ENCODE results near the gene GLP1R.

GLP1R gene

DNA sequence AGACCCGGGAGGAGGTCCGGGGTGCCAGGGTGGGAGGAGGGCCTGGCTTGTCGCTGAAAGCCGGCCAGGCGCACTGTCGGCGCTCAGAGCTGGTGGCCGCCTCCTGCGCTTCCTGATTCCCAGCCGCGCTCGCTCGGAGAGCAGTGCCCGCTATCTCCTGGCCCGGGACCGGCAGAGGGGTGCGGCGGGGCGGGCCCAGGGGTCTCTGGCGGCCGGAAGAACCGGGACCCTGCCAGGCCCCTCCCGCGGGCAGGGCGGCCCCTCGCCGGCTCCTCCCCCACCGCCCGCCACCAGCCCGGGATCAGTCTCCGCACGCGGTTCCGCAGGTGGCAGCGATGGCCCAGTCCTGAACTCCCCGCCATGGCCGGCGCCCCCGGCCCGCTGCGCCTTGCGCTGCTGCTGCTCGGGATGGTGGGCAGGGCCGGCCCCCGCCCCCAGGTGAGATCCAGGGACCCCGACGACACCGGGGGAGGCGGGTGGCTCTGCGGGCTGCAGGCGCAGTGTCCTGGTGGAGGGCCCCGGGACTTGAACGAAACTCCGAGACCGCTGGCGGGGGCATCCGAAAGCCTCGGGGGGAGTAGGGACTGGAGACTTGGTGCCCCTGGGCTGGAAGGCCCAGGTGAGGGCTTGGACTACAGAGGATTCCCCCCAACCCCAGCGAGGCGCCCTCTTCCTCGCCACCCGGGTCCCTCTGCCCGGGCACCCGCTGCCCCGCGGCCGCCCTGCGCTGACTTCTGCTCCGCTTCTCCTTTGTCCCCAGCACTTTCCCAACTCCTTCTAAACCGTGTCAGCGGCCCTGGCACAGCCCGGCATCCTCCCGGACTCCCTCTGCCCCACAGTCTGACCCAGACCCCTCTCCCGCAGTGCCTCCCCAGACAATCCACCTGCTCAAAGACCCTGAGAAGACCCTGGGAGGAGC is at the start of gene GLP1R:
GLP1R (plus strand) TSS at position 301 of the 919 bp plus-strand sequence; CDS start at position 361, 60 bp downstream.
- no peak for DNase-seq (ENCODE audit: low read depth in 2 of 2)

DNA sequence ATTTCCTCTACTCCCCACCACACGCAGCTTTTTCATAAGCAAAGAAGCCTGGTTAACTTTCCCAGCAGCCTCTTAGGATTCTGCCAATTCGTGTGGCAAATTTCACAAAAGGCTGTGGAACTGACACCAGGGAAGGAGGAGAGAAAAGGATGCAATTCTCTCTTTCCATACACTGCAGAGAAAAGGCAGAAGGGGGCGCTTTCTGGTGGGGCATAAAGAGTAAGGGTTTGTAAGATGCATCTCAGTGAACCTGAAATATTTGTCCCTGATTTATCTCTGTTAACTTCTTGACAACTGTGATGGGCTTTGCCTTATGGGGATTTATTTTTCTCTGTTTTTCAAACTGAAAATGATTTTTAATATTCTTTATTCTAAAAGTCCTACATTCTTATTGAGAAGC is 45.5 kb upstream of the GLP1R start:
- peak in 1 of 2 donors; percentile 8 for DNase-seq (ENCODE audit: low read depth in 2 of 2)

DNA sequence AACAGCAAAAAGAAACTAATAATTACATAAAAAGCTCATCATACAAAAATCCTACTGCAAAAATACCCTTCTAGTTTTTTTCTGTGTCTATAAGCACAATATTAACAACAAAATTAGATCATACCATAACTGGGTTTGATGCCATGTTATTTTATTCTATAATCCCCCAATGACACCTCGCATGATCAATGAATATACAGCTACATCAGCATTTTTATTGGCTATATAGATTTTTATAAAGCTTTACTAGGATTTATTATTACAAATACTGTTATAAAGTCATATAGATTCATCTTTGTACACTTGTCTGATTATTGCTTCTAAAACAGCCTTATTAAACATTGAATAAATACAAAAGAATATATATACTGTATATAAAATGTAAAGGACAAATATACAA is 45.1 kb upstream of the GLP1R start:
- no peak for DNase-seq (ENCODE audit: low read depth in 2 of 2)

DNA sequence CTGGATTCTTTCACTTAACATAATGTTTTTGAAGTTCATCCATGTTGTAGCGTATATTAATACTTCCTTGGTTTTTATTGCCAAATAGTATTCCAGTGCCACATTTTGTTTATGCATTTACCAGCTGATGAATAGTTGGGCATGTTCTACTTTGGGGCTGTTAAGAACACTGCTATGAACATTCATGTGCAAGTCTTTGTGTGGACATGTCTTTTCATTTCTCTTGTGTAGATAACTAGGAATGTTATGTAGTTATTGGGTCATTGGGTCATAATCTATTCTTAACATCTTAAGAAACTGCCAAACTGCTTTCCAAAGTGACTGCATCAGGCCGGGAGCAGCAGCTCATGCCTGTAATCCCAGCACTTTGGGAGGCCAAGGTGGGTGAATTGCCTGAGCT is 43.8 kb upstream of the GLP1R start:
- no peak for DNase-seq (ENCODE audit: low read depth in 2 of 2)

DNA sequence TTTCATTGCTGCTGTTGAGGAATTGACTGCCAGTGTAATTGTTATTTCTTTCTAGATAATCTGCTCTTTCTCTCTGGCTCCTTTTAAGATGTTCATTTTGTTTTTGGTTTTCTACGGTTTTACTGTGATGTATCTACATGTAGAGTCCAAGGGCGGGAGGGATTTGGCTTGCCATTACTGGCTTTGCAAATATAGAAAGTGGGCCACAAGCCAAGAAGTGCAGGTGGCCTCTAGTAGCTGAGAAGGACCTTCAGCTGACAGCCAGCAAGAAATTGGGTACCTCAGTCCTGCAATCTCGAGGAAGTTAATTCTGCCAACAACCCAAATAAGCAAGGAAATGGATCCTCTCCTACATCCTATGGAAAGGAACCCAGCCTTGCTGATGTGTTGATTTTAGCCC is 42.8 kb upstream of the GLP1R start:
- no peak for DNase-seq (ENCODE audit: low read depth in 2 of 2)

DNA sequence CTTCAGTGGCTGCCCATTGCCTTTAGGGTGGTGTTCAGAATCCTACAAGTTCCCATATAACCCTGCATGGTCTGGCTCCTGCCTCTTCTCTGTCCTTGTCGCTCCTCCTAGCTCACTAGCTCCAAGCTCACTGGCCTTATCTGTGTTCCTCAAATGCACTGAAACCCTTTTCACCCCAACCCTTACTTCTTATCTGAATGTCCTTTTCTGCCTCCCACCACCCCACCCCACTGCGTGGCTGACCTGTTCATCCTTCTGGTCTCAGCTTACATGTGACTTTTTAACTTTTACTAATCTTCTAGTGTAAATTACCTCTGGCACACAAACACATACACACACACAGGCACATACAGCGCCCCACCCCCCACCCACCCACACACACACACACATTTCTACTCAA is 41.0 kb upstream of the GLP1R start:
- no peak for DNase-seq (ENCODE audit: low read depth in 2 of 2)

DNA sequence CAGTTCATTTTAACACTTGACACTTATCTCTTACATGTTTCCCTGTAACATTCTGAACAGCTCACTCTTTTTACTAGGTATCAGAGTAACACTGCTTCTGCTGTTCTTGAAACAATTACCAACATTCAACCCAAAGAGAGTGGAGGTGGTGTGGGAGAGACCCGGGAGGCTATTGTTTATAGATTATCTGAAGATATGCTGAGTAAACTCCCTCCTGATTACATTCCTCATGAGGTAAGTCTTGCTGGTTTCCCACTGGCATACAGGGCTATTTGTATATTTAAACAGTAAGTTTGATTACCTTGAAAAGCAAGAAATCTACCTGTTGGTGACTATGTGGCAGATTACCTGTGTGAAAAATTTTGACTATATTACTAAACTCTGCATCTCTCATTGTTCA is 39.8 kb upstream of the GLP1R start:
- DNase-seq (ENCODE audit: low read depth in 2 of 2), result no peak

DNA sequence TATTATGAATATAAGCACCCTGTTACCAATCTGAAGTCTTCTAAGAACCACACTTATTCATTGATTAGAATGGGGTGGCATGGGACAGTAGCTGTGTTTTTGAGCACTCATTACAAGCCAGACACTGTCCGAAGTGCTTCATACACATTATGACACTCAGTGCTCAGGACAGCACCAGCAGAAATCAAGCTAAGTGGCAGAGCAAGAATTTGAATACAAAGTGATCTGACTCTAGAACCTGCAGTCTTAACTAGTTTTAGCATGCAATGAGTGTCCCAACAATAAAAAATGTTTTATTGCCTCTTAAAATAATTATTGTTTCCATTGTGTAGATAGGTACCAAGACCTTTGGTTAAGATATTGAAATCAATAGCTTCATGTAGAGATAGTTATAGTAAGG is 39.1 kb upstream of the GLP1R start:
- DNase-seq (ENCODE audit: low read depth in 2 of 2), result no peak

DNA sequence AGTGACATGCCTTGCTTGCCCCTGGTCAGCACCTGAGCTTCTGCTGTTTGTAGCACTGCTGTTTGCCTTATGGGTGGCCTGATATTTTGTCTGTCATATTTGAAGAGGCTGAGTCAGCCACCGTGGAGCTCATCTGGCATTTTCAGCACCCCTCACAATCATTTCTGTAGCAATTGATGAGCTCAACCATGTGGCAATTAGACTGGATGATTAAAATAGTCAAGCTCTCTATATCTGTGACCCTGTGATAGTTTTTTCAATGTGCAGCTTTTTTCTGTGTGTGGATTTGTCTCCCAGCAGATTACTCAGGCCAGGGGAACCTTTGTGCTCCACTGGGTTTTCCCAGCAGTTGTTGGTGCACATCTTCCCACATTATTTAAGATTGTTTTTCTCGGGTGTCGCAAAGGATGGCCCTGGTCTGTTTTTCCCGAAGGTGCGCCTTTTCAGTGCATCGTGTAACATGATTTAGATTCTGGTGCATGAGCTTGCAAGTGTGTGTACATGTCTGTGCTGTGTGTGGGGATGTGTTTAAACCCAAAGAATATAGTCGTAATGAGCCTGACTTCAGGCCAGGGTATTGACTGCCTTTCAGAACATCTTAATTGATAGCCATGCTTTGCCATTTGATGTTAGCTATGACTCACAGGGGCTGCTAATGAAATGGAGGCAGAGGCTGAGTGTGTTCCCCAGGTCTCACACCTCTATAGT is 31.6 kb upstream of the GLP1R start:
- DNase-seq (ENCODE audit: low read depth in 2 of 2), result no peak

DNA sequence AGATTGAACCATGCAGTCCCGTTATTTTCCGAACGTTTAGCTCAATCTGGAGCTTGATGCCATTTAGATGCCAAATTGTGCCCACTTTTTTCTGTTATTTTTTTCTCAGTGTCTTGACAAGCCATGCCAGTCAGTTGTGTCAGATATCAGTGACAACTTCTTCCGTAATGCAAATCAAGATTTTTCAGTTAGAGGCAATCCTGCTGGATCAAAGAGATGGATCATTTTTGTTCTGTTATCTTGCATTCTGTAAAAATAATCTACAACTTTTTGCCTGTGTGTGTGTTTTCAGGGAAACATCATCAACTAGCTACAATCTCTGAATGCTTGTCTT is 31.1 kb upstream of the GLP1R start:
- DNase-seq (ENCODE audit: low read depth in 2 of 2), result no peak

DNA sequence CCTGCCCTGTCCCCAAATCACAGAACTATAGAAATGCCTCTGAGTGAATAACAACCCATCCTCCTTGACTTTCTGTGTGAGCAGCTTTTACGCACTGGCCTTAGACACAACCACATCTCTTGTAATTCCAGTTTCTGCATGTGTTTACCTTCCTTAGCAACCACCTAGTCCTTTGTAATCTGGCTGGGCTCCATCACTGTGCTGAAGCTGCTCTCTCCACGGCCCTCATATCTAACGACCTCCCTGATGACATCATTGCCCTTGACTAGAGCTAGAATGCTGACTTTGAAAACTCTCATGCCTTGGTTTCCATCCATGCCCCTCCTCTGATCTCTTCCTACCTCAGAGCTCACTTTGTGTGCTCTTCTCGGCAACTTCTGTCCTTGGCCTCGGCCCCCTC is 30.5 kb upstream of the GLP1R start:
- no peak for DNase-seq (ENCODE audit: low read depth in 2 of 2)

DNA sequence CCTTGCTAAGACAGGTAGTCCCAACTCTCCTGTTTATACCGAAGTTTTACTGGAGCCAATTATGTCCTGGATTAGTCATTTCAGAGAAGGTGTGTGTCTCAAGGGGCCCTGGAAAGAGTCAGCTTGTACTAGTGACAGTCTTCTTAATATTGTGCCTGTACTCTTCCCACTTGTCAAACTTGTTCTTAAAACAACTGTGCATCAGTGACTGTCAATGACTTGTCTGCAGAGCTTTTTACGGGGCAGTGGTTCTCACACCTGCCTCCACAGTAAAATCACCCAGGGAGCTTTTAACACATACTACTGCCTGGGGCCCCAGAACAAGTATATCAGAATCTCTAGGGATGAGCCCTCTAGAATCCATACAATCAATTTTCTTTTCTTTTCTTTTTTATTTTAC is 28.4 kb upstream of the GLP1R start:
- DNase-seq (ENCODE audit: low read depth in 2 of 2), result no peak

DNA sequence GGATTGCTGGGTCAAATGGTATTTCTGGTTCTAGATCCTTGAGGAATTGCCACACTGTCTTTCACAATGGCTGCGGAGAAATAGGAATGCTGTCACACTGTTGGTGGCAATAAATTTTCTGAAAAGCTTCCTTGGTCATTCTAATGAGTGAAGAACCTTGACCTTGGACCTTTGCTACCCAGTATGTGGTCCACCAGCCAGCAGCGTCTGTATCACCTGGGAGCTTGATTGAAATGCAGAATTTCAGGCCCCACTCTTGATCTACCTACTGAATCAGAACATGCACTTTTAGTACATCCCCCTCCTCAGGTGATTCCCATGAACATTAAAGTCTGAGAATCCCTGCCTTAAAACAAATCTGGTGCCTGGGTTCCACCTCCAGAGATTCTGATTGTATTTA is 27.5 kb upstream of the GLP1R start:
- no peak for DNase-seq (ENCODE audit: low read depth in 2 of 2)

DNA sequence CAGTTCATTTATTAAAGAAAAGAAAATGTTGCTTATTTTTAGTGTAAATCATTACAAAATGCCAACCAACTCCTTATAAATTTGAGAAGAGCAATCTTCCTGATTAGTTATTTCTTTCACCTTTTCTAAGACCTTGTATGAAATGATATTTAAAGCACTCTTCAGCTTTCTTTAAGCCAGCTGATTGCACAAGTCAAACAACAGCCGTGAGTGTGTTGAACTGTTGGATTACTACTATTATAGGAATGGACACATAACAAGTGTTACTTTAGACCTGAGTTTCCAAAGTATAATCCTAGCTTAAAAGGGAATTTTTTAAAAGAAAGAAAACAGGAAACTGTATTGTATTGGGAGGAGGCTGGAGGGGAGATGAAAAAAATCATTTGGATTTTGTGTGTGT is 26.8 kb upstream of the GLP1R start:
- no peak for DNase-seq (ENCODE audit: low read depth in 2 of 2)

DNA sequence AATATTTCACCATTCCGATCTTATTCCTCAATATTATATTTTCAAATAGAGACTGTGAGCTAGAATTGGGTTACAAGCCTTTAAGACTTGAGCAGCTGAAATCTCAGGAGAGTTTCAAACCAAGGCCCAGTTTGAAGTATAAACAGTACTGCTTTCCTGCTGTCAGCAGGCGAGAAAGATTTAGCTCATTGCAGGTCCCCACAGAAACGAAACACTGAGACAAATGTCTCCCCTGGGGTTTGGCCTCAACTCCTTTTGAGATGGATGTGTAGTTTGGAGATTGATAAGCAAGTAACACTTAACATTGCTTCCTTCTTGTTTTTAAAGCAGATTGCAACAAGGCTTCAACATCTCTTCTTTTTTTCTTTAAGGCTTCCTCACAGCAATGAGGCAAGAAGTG is 22.4 kb upstream of the GLP1R start:
- no peak for DNase-seq (ENCODE audit: low read depth in 2 of 2)

DNA sequence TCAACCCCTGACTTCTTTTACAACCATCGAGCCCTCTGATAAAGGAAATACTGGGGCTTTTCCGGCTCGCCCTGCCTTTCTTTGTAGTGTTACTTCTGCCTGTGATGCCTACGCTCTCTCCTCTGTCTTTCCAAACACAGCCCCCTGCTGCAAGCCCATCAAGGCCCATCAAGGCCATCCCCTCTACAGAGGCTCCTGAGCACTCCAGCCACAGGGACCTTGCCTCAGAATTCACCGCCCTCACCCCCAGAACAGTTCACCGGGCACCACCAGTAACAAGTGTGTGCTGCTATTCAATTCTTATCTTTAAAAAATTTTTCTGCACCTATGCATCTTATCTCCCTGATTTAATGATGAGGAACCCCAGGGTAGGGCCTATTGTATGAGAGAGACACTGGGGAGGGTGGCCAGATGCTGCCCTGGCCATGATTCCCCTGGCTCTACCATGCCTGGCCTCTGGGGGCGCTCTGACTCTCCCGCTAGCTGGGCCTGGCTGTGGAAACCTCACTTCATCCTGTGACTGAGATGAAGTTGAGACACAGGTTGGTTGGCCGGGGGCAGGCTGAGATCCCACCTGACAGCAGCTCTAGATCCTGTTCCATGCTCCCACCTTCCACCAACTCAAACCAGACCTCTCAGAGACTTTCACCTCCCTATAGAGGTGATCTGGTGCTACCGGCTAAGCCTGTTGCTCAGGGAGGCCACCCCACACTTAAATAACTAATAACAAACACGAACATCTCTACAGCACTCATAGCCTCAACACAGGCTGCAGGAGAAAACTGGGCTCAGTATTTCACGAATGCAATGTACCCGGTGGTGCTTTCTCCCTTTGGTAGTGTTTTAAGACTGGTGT is 19.2 kb upstream of the GLP1R start:
- peak in 1 of 2 donors; percentile 45 for DNase-seq (ENCODE audit: low read depth in 2 of 2)

DNA sequence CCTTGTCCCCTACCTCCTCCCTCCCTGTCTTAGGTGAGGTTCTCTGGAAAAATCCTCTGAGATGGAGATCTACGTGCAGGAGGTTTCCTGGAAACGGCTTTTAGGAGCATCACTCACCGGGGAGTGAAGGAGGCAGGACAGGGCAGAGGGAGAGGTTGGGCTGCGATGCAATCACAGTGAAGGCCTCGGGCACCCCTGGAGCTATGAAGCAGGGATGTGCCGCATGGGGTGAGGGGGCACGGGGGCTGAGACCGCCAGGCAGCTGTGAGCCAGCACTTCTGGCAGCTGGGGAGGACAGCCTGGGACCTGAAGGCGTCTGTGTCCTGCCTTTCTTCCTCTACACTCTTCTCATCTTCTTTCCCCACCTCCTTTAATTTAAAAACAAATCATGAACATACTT is 12.9 kb upstream of the GLP1R start:
- DNase-seq (ENCODE audit: low read depth in 2 of 2), result no peak

DNA sequence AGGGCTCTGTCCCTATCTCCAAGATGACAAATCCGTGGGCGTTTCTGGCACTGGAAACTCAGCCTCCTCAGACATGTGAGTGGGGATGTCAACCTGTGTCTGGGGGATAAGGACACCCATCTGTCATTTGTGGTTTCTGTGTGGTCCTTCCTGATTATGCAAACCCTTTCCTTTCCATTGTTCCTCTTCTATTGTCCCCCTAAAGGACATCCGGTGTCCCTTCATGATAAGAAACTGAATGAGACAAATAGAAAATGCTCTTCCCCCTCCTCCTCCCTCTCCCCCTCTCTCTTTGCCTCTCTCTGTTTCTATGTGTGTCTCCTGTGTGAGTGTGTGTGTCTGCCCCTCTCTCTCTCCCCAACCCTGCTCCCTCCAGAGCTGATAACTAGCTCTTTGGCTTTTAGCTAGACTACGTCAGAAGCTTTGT is 11.5 kb upstream of the GLP1R start:
- DNase-seq (ENCODE audit: low read depth in 2 of 2), result no peak

DNA sequence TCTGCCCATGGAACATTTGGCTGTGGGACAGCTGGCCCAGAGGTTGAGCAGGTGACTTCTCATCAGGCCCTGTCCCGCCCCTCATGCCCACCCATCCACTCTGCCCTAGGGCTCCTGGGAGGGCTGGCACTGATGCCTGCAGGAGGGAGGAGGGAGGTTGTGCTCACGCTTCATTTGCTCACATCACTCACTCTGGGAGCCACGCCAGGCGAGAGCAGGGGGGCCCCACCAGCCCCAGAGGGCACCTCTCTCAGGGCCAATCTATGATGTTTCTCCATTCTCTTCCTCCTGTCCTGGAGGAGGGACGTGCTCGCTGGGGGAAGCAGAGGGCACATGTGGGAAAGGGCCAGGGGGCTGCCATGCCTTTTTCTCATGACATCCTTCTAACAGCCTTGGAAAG is 10.9 kb upstream of the GLP1R start:
- no peak for DNase-seq (ENCODE audit: low read depth in 2 of 2)

DNA sequence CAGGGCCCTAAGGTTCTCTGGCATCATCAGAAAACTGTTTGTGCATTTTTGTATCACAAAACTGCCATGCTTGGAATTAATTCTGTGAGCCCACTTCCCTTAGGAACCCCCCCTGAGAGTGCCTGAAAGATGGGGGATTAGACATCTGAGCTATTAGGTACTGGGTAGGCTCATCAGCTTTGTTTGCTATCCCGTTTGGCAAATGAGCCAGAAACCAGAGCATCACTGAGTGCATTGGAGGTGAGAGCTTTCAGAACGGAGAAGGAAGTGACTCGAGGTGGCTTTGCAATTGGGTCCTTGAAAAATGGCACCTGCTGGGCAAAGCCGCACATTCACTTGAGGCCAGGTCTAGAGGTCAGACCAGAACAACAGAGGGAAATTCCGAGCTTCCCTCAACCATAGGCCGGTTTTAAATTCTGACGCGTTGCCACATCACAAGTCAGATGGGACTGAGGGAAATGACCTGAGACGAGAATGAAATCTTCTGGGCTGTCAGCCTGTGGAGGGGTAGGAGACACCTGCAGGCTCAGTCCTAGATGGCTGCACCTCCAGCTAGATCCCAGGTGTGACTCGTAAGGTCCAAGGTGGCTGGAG is 8.4 kb upstream of the GLP1R start:
- no peak for DNase-seq (ENCODE audit: low read depth in 2 of 2)

DNA sequence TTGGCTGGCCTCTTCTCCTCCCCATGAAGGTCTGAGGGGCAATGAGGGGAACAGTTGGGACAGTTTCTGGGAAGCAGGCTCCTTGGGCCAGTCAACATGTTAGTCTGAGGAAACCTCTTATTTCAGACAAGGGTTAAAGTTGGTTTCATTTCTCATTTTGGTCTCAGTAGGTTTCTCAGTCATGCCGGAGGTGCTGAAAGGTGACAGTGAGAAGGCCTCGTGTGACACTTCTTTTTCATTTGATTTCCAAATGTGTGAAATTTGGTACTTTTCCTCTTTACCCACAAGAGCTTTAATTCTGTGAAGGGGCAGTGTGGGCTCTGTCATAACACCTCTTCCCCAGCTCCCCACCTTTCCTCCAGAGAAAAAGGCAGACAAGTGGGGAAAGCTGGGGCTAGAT is 7.5 kb upstream of the GLP1R start:
- no peak for DNase-seq (ENCODE audit: low read depth in 2 of 2)

DNA sequence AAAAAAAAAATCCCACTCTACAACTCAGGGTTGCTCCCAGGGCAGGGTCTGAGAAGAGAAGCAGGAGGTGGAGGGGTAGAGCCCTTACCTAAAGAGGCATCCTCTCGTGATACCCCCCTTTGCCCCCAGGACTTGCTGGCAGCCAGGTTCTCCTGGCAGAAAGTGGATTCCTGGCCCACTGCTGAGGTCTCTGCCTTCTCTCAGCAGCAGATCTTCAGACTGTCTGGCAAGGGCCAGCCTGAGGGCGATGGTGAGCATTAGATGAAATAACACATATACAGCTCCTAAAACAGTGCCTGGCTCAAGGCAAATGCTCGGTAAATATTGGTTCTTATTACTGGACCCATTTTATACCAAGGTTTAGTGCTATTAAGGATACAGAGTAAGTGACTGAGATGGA is 4.8 kb upstream of the GLP1R start:
- no peak for DNase-seq (ENCODE audit: low read depth in 2 of 2)
